GM19395 (cell line): ENCODE results near the gene DEPDC1.
"Not testable (repeated sequence)": the region's sequence is repeated elsewhere in the genome, so short reads cannot be mapped to it uniquely, and the experiment has no call there.

ENCODE experiments used
- ATAC-seq: cut with Tn5 transposase; IDR thresholded peaks from one replicate; pipeline ENCODE4 v1.9.1; 2021; ENCODE audit warnings: mild to moderate bottlenecking, moderate library complexity; ENCODE audit not compliant: unreplicated experiment

Gene DEPDC1

GRCh38 chr1:68496680-68497357 lies at the start of gene DEPDC1:
TSS of gene DEPDC1 (minus strand) at chr1:68497082. CDS start at chr1:68496999, 83 bp downstream.
- peak; percentile 94 for ATAC-seq

- ATAC-seq = no peak
Measured at GRCh38 chr1:68544651-68545050, 47.8 kb upstream of the DEPDC1 start.

- no peak for ATAC-seq
Measured at GRCh38 chr1:68542586-68542985, 45.7 kb upstream of the DEPDC1 start.

GRCh38 chr1:68538941-68539340 lies 42.1 kb upstream of the DEPDC1 start:
- no peak for ATAC-seq

GRCh38 chr1:68528243-68528642 lies 31.4 kb upstream of the DEPDC1 start:
- no peak for ATAC-seq

- no peak for ATAC-seq
Measured at GRCh38 chr1:68525781-68526180, 28.9 kb upstream of the DEPDC1 start.

- ATAC-seq = no peak
Measured at GRCh38 chr1:68521286-68521685, 24.4 kb upstream of the DEPDC1 start.

GRCh38 chr1:68516066-68516465 lies 19.2 kb upstream of the DEPDC1 start:
- ATAC-seq = no peak

GRCh38 chr1:68511254-68511653 lies 14.4 kb upstream of the DEPDC1 start:
- ATAC-seq = no peak

GRCh38 chr1:68506386-68506785 lies 9.5 kb upstream of the DEPDC1 start:
- no peak for ATAC-seq

GRCh38 chr1:68503085-68503484 lies 6.2 kb upstream of the DEPDC1 start:
- no peak for ATAC-seq

- peak; percentile 25 for ATAC-seq
Measured at GRCh38 chr1:68497358-68497698, 446 bp upstream of the DEPDC1 start.

GRCh38 chr1:68495968-68496679 lies 758 bp downstream of the DEPDC1 start:
- peak; percentile 32 for ATAC-seq

- no peak for ATAC-seq
Measured at GRCh38 chr1:68495532-68495931, 1.4 kb downstream of the DEPDC1 start.

- no peak for ATAC-seq
Measured at GRCh38 chr1:68493193-68493592, 3.7 kb downstream of the DEPDC1 start.

- not testable (repeated sequence) for ATAC-seq
Measured at GRCh38 chr1:68492255-68492654, 4.6 kb downstream of the DEPDC1 start.

- no peak for ATAC-seq
Measured at GRCh38 chr1:68490046-68490651, 6.7 kb downstream of the DEPDC1 start.

- no peak for ATAC-seq
Measured at GRCh38 chr1:68485431-68486022, 11.4 kb downstream of the DEPDC1 start.

GRCh38 chr1:68484618-68485017 lies 12.3 kb downstream of the DEPDC1 start:
- ATAC-seq = no peak

GRCh38 chr1:68481041-68481440 lies 15.8 kb downstream of the DEPDC1 start:
- no peak for ATAC-seq

- no peak for ATAC-seq
Measured at GRCh38 chr1:68479501-68479900, 17.4 kb downstream of the DEPDC1 start.

- no peak for ATAC-seq
Measured at GRCh38 chr1:68478662-68479061, 18.2 kb downstream of the DEPDC1 start.
